Tibial nerve (tissue), 3 donors: ENCODE measurements around the gene ZNF266.

ENCODE experiments used
- CTCF ChIP-seq, 5 experiments: fragments of 200-600 bp in 3 of 5; fragments of 450-650 bp in 2 of 5; sonication (generic) in 3 of 5; IDR thresholded peaks; one replicate each; pipeline ENCODE4 v1.5.1; 2016 to 2019; ENCODE audit warnings: antibody characterized with exemption in 5 of 5, mild to moderate bottlenecking in 3 of 5, moderate library complexity in 2 of 5
- POLR2A ChIP-seq, 2 donors: fragments of 450-650 bp; IDR thresholded peaks; one replicate each; pipeline ENCODE4 v1.6.1; 2017; ENCODE audit warnings: antibody characterized with exemption in 2 of 2, mild to moderate bottlenecking in 2 of 2, moderate library complexity in 2 of 2

- TF ChIP-seq POLR2A (IDR thresholded peaks at IDR 0.05) (no peak), CTCF (IDR thresholded peaks at IDR 0.05) (no peak)
Observed at GRCh38 chr19:9370738-9371619, 64.4 kb downstream of the ZNF266 start.
